ENCODE measurements around the gene MYO1D. TPM values are rescaled to one million over a fixed set of nuclear protein-coding genes. Genes with fewer than 3 reads are reported as not detected.

MYO1D gene
- total and polyA plus RNA-seq, 9 donors, result 20.9 to 62.2 (median 53.8) TPM

DNA sequence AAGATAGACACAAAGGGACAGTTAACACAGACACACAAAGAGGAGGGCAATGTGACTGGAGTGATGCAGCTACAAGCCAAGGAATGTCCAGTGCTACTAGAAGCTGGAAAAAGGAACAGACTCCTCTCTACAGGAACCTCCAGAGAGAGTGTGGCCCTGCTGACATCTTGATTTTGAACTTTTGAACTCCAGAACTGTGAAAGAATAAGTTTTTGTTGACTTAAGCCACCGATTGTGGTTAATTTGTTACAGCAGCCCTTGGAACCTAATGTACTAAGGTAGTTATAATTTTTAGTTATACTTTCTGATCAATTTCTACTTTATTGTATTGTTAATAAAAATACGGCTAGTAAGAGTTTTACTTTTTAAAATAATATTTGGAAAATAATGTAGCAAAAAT is 129.1 kb downstream of the MYO1D start:
- WGBS, 3 donors, result 88 to 98% (median 92%) methylated on average over 2 of the region's 2 CpGs

DNA sequence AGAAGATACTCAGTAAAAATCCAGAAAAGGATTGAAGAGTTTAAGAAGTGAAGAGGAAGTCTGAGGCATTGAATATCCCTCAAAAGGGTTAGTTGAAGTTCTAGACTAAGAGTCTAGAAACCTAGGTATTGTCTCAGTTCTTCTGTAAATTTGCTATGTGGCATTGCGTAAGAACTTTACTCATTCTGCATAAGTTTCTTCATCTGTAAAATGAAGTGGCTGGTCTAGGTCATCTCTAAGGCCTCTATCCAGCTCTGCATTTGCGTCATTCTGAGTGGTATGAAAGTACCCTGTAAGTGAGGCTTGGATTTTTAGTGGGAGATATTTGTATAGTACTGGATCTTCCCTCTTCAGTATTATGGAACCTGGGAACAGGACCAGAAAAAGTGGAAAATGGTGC is 130.2 kb downstream of the MYO1D start:
- intact Hi-C loops (cut with DNase I), result no loop called here
- H3K27ac ChIP-seq, result no peak overlapping the region
- DNase-seq, result no peak
- no peaks in the 10 kb centered on the region for H3K36me3 ChIP-seq
- H3K9me3 ChIP-seq, result no peaks in the 10 kb centered on the region
- WGBS, 3 donors, result 95 to 99% (median 97%) methylated on average over 2 of the region's 2 CpGs
- TF ChIP-seq EP300 (IDR thresholded peaks at IDR 0.05) (no peak), CTCF (IDR thresholded peaks at IDR 0.05) (no peak), POLR2A (IDR thresholded peaks at IDR 0.05) (no peak)
- no peak overlapping the region for H3K4me3 ChIP-seq
- H3K4me1 ChIP-seq (ENCODE audit: insufficient read depth), result no peaks in the 10 kb centered on the region
- H3K27me3 ChIP-seq, result no peaks in the 10 kb centered on the region

More for the DNA sequence above, 129.1 kb downstream of the MYO1D start:
- H3K27ac ChIP-seq, result no peak overlapping the region
- H3K36me3 ChIP-seq, result no peaks in the 10 kb centered on the region
- TF ChIP-seq CTCF (IDR thresholded peaks at IDR 0.05) (no peak), EP300 (IDR thresholded peaks at IDR 0.05) (no peak), POLR2A (IDR thresholded peaks at IDR 0.05) (no peak)
- no peak for DNase-seq
- no peaks in the 10 kb centered on the region for H3K9me3 ChIP-seq
- no peaks in the 10 kb centered on the region for H3K4me1 ChIP-seq (ENCODE audit: insufficient read depth)
- intact Hi-C loops (cut with DNase I), result no loop called here
- no peaks in the 10 kb centered on the region for H3K27me3 ChIP-seq
- H3K4me3 ChIP-seq, result no peak overlapping the region

DNA sequence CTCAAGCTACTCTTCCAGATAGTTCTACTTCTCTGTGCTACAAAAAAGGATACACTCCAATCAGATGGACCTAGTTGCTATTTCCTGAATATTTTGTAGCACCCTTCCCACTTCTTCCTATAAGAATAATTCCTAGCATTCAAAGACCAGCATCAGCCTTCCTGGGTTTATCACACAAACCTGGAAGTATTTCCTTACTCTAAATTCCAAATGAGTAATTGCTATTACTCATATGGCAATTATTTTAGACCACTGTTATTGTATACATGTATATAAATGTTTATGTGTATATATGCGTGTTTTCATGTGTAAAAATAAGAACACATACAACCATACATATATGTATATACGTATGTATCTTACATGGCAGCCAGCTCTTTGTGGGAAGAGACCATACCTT is 130.6 kb downstream of the MYO1D start:
- 94 to 99% (median 96%) methylated on average over 2 of the region's 2 CpGs for WGBS, 3 donors
- intact Hi-C loops (cut with DNase I), result no loop called here

DNA sequence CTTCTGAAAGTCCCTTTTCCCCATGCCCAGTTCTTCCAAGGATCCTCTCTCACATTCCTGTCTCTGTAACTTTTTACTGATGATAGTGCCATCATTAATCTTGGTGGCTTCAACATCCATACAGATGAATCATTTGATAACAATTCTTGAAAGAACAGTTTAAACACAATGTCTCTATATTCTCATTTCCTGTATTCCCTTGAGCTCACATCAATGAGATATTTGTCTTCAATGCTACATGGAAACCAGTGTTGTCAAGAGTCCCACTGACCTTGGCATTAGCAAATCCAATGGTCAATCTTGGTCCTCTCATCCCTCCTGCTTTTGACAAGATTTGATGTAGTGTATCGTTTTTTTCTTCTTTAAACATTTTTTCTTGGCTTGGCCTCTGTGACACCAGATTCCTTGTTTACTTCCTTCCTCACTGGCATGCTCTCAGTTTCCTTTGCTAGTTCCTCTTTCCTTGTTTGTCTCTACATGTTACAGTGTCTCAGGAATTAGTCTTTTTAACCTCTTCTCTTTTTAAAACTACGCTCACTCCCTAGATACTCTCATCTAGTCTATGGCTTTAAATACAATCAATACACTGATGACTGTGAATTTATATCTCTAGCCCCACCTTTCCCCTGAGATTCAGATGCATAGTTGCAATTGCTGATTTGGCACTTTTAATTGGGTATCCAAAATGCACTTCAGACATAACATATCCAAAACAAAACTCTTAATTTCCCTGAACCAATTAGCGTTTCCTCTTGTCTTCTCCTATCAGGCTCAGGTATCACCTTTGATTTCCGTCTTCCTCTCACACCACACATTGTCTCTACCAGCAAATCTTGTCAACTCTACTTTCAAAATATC is 134.0 kb downstream of the MYO1D start:
- 83 to 85% (median 84%) methylated on average over 4 of the region's 4 CpGs for WGBS, 3 donors

More for the DNA sequence above, 130.6 kb downstream of the MYO1D start:
- no peak overlapping the region for H3K27ac ChIP-seq
- no peaks in the 10 kb centered on the region for H3K27me3 ChIP-seq
- no peak for TF ChIP-seq EP300 (IDR thresholded peaks at IDR 0.05)
- TF ChIP-seq CTCF (IDR thresholded peaks at IDR 0.05), result no peak
- TF ChIP-seq POLR2A (IDR thresholded peaks at IDR 0.05), result no peak
- H3K9me3 ChIP-seq, result no peaks in the 10 kb centered on the region
- H3K4me3 ChIP-seq, result no peak overlapping the region
- DNase-seq, result no peak
- H3K36me3 ChIP-seq, result no peaks in the 10 kb centered on the region
- no peaks in the 10 kb centered on the region for H3K4me1 ChIP-seq (ENCODE audit: insufficient read depth)

More for the DNA sequence above, 134.0 kb downstream of the MYO1D start:
- intact Hi-C loops (cut with DNase I), result no loop called here
- no peak overlapping the region for H3K27ac ChIP-seq
- H3K36me3 ChIP-seq, result no peaks in the 10 kb centered on the region
- TF ChIP-seq CTCF (IDR thresholded peaks at IDR 0.05) (no peak), POLR2A (IDR thresholded peaks at IDR 0.05) (no peak), EP300 (IDR thresholded peaks at IDR 0.05) (no peak)
- DNase-seq, result no peak
- H3K4me1 ChIP-seq (ENCODE audit: insufficient read depth), result no peaks in the 10 kb centered on the region
- H3K9me3 ChIP-seq, result no peaks in the 10 kb centered on the region
- no peak overlapping the region for H3K4me3 ChIP-seq
- no peaks in the 10 kb centered on the region for H3K27me3 ChIP-seq
